Measurements from ENCODE around the gene XXYLT1. TPM values are rescaled to one million over a fixed set of nuclear protein-coding genes. Genes with fewer than 3 reads are reported as not detected.
A peak's percentile ranks its signal among the peaks of the same experiment; 100 is the strongest.

XXYLT1 gene
- total RNA-seq, 1 donor from 2014 or later = 14.5 TPM

DNA sequence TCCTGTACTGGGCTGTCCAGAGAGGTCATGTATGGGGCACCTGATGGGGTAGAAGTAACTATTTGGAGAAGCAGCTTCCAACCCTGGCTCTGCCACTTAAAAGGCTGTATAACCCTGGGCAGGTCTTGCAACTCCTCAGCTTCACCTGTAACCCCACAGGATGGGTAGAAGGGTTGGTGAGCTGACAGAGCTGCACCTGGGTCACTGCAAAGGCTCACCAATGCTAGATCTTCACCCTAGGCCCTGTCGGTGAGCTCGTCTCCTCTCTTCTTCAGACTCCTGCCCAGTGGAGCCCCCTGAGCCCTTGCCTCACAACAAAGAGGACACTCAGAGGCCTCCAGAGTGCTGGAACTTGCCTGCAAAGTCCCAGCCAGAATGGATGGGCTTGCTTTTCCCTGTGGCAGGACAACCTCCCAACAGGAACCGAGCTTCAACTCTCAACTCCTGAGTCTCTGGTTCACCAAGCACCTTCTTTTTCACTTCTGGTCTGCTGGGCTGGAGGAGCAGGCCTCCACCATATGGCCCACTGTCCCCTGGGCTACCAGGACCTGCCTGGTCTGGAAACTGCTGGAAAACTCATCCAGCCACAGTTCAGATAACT is 45.9 kb downstream of the XXYLT1 start:
- no peaks in the 10 kb centered on the region for H3K9me3 ChIP-seq
- intact Hi-C loops (cut with DNase I) = no loop called here
- no peak overlapping the region for H3K4me3 ChIP-seq
- no peaks in the 10 kb centered on the region for H3K36me3 ChIP-seq
- no peaks in the 10 kb centered on the region for H3K27me3 ChIP-seq
- H3K4me1 ChIP-seq = peaks cover 30% of the 10 kb centered on the region
- no peak for TF ChIP-seq POLR2A (IDR thresholded peaks at IDR 0.05)
- no peak for TF ChIP-seq POLR2AphosphoS5 (IDR thresholded peaks at IDR 0.05; ENCODE audit: insufficient read depth in 1 of 2, low read depth in 1 of 2)
- TF ChIP-seq CTCF (IDR thresholded peaks at IDR 0.05) = no peak
- DNase-seq (ENCODE audit: extremely low spot score in 2 of 2) = peak; percentile 72 to 79
- peak overlapping the region; percentile 64 for H3K27ac ChIP-seq

DNA sequence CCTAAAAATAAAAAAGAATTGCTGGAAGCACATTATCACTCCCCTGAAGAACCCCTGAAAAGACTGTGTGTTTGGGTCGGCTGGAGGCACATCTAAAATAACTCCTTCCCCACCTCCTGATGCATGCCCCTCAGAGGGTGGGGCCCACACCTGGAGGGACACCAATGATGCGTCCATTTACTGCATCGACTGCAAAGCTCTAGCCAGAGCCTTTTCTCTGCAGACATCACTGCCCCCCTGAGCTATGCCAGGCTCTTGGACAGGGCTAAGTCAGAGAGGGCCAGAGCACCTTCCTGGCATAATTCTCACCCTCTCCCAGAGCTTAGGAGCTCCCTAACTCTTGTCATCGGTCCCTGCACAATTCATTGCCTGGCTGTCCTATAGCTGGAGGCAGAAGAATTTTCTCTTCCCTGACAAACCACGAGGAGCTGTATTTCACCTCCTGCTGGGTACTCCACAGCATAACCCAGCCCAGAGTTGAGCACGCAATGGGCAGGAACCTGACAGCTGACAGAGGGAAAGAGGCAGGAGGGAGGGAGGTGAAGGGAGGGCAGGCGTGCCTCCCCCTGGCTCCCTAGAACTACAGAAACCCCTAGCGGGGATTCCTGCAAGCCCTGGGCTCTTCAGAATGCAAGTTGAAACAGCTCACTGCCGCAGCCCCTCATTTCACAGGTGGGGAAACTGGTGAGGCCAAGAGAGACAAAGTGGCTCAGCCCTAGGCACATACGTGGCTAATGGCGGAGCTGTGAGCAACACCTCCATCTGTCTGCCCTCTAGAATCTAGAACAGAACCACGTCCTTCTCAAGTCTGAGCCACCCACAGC is 46.6 kb downstream of the XXYLT1 start:
- peak; percentile 67 to 75 for DNase-seq (ENCODE audit: extremely low spot score in 2 of 2)
- TF ChIP-seq CTCF (IDR thresholded peaks at IDR 0.05) = no peak
- no peaks in the 10 kb centered on the region for H3K36me3 ChIP-seq
- peaks cover 30% of the 10 kb centered on the region for H3K4me1 ChIP-seq
- H3K4me3 ChIP-seq = no peak overlapping the region
- no peaks in the 10 kb centered on the region for H3K27me3 ChIP-seq
- intact Hi-C loops (cut with DNase I) = no loop called here
- H3K27ac ChIP-seq = peak overlapping the region; percentile 64
- no peaks in the 10 kb centered on the region for H3K9me3 ChIP-seq

DNA sequence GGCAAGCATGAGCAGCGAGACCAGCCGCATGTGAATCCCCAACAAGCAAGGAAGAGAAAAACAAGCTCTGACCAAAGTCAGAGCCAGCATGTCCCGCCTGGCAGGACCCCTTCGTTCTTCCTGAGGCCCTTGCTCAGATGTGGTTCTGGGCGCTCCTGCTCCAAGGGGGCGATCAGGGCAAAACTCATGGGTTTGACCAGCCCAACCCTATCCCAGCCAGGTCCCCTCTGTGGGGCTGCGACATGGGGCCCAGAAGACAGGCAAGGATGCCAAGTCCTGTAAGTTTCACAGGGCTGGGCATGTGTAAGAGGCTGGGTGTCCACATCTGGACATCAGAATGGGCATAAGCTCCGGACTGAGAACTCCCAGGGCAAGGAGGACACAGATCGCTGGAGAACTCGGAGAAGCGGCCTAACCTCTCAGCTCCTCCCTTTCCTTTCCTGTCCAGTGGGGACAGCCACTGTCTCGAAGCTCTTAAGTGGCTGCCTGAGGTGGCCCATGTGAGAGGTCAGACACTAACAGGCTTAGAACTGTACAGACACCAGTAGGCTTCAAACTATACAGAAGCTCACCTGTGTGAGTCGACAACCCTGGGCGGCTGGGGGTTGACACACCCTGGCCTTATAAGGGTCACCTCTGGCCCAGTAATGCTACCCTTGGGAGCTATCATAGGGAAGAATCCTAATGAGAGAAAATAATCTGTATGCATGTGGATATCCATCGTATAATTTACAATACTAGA is 48.9 kb downstream of the XXYLT1 start:
- no peak for TF ChIP-seq POLR2AphosphoS5 (IDR thresholded peaks at IDR 0.05; ENCODE audit: insufficient read depth in 1 of 2, low read depth in 1 of 2)
- TF ChIP-seq POLR2A (IDR thresholded peaks at IDR 0.05) = no peak
- TF ChIP-seq CTCF (IDR thresholded peaks at IDR 0.05) = no peak
- Histone ChIP-seq H3K27me3 (no peaks in the 10 kb centered on the region), H3K9me3 (no peaks in the 10 kb centered on the region), H3K4me1 (peaks cover 30% of the 10 kb centered on the region), H3K27ac (peak overlapping the region; percentile 6), H3K4me3 (no peak overlapping the region), H3K36me3 (no peaks in the 10 kb centered on the region)
- intact Hi-C loops (cut with DNase I) = no loop called here
- DNase-seq (ENCODE audit: extremely low spot score in 2 of 2) = peak; percentile 75 to 91

- H3K27ac ChIP-seq = peak overlapping the region; percentile 6
- H3K4me1 ChIP-seq = peaks cover 30% of the 10 kb centered on the region
- H3K9me3 ChIP-seq = no peaks in the 10 kb centered on the region
- peak; percentile 67 to 80 for DNase-seq (ENCODE audit: extremely low spot score in 2 of 2)
- intact Hi-C loops (cut with DNase I) = no loop called here
- peak in 1 of 2 donors; percentile 32 for TF ChIP-seq POLR2AphosphoS5 (IDR thresholded peaks at IDR 0.05; ENCODE audit: insufficient read depth in 1 of 2, low read depth in 1 of 2)
- no peak for TF ChIP-seq CTCF (IDR thresholded peaks at IDR 0.05)
- TF ChIP-seq POLR2A (IDR thresholded peaks at IDR 0.05) = no peak
- H3K4me3 ChIP-seq = no peak overlapping the region
- no peaks in the 10 kb centered on the region for H3K36me3 ChIP-seq
- H3K27me3 ChIP-seq = no peaks in the 10 kb centered on the region
These were observed 49.7 kb downstream of the XXYLT1 start for GRCh38 chr3:195221015-195221853.

Measured in vagina (tissue), 2 donors.